GM19324 (cell line): Measurements from ENCODE around the gene KRTAP10-10.
"Not testable (repeated sequence)": the region's sequence is repeated elsewhere in the genome, so short reads cannot be mapped to it uniquely, and the experiment has no call there.

Source experiments
- ATAC-seq: cut with Tn5 transposase; IDR thresholded peaks from one replicate; pipeline ENCODE4 v1.9.1; 2021; ENCODE audit warnings: mild to moderate bottlenecking, moderate library complexity; ENCODE audit not compliant: unreplicated experiment, low FRiP score

KRTAP10-10 gene

DNA sequence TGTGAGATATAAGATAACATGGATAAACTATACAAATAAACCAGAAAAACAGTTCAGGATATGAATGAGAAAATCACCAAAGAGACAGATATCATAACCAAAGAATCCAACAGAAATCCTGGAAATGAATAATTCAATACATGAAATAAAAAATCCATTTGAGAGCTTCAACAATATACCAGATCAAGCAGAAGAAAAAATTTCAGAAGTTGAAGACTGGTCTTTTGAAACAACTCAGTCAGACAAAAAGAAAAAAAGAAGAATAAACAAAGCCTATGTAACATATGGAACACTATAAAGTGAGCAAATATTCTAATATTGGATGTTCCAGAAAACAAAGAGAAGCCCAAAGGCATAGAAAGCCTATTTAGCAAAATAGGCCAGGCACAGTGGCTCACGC lies 34.8 kb downstream of the KRTAP10-10 start:
- no peak for ATAC-seq

DNA sequence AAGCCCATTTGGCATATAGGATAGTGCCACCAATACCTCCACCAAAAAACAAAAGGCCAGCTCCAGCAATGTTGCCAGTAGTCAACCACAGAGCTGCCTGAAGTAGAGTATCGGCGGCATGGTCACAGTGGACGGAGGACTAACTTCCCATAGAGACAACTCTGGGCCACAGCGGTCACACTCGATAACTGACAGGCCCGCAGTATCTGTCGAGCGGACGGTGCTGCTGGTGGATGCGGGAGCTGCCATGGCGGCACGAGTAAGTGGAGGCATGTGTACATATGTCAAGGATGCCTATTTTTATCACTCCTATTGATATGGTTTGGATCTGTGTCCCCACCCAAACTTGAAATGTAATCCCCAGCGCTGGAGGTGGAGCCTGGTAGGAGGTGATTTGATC lies 40.7 kb downstream of the KRTAP10-10 start:
- ATAC-seq: no peak

DNA sequence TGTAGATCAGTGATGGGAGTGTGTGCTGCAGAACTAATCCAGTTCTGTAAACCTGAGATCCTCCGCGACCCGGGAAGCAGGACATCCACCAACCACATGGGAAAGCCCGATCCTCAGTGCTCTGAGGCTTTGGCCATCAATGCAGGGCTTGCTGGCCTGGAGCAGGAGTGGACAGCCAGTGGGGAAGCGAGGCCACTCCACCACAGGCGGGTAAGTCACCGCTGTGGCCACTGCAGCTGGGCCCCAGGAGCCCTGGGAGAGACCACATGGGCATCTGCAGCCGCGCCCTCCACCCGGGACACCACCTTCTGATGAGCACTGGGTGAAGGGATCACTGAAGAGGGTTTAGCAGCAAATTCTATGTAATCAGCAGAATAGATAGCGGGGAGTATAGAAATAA lies 44.0 kb downstream of the KRTAP10-10 start:
- ATAC-seq: no peak

DNA sequence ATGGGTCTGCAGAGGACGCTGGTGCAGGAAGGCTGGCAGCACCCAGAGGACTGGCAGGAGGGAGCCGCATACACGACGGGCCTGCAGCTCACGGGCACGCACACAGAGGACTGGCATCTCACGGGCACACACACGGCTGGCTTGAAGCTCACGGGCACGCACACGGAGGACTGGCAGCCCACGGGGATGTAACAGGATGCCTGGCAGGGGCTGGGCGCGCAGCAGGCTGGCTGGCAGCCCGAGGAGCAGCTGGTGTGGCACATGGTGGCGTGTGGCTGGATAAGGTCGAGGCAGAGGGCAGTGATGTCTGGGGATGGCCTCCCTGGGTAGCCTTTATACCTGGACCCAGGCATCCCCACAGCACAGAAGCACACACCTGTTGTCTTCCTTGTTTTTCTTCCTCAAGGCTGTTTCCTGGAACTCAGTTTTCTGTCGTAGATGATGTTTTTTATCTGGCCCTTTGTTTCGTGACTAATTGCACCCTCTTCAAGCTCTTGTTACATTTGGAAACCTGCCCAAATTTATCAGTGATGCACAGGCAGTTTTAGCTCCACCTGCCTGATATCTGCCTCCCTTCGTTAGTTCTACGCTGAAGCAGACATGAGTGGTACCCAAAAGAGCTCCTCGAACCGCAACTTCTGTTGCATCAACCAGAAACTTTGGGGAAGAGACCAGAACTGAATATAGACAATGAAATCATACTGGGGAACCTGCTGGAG lies 44.9 kb downstream of the KRTAP10-10 start, which contains the start of gene KRTAP12-1:
Gene KRTAP12-1 (minus strand): TSS at position 303 of the 719 bp plus-strand sequence. CDS start 40 bp downstream, at position 263.
- ATAC-seq: no peak

DNA sequence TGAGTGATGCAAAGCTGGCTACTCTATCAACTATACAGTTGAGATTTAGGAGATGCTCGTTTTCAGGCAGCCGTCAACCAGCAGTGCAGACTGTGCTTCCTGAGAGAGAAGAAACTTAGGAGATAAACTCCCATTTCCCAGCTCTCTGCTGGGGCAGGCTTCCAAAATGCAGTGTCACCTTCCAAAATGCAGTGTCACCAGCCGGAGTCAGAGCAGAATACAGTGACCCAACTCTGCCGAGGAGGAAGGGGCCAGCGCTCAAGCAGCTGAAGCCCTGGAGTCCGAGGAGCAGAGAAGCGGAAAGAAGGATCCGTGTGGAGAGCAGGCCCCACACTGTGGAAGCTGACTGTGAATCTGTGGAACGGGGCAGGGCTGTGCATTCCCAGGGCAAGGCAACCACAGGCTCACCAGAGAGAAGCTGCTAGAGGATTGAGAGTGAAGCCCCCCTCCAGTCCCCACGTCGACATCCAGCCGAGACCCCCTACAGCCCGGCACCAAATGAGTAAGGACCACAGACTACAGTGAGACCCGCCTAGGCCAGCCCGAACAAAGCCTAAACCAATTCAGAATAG lies 45.5 kb downstream of the KRTAP10-10 start:
- no peak for ATAC-seq

DNA sequence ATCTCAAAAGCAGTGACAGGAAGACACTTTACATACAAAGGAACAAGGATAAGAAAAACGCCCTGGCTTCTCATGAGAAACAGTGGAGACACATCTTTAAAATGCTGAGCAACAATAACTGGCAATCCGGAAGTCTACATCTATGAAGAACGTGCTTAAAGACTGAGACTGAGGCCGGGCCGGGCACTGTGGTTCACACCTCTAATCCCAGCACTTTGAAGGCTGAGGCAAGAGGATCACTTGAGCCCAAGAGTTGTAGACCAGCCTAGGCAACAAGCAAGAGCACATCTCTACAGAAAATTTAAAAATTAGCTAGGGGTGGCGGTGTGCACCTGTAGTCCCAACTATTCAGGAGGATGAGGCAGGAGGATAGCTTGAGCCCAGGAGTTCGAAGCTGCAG lies 46.9 kb downstream of the KRTAP10-10 start:
- ATAC-seq: no peak

DNA sequence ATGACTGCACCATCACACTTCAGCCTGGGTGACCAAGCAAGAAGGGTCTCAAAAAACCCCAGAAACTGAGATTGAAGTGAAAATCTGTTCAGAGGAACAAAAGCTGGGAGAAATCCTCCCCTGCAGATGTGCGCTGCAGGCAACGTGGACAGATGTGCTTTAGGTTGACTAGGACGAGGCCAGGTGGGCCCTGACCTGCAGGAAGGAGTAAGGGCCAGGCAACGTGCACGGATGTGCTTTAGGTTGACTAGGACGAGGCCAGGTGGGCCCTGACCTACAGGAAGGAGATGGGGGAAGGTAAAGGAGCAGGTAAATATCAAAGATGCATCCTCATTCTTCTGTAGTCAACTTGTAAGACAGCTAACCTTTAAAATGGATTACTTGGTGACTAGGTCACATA lies 47.3 kb downstream of the KRTAP10-10 start:
- ATAC-seq: no peak

DNA sequence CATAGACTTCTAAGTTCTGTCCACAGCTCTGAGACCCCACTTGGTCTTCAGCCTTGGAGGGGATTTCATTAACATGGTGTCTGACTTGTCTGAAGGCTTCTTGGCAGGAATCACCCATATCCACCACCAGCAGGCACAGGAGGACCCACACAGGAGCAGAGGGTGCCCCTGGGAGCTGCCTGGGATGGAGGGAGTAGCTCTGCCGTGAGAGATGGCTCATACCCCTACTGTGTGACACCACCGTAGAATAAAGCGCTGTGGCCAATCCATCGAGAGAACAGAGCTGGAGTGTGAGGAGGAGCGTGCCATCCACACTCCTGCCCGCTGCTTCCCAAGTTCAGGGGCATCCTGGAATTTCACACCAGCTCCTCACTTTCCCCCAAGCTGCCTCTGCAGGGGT lies 47.9 kb downstream of the KRTAP10-10 start:
- ATAC-seq: not testable (repeated sequence)

DNA sequence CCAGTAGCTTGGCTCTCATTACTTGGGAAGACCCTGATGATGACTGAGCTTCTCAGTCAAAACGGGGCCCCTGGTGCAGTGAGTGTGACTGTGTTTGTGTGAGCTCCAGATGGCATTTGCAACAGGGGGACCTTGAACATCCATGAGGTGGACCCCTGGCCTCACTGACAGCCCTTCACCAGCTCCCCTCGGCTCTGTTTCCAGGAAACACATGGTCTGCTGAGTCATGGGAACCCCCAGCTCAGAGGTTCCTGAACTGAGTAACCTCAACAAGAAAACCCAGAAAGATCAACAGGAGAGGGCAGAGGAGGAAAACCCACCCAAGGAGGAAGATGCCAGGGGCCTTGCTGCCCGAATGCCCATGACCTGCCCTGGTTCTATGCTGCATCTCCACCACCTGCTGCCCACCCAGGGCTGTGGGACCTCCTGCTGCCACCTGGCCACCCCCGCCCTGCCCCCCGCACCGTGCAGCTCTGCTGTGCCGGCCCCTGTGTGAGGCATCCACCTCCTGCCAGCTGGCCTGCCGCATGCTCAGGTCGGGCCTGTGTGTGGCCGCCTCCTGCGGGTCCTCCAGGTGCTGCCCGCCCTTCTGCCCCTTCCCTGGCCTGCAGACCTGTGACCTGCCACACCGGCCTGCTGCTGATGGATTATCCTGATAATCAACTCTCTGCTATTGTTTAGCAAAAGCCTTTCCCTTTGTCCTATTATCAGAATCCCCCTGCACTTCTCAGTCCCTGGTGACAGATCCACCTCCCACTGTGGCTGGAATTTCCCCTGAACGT lies 49.0 kb downstream of the KRTAP10-10 start:
- ATAC-seq: no peak

DNA sequence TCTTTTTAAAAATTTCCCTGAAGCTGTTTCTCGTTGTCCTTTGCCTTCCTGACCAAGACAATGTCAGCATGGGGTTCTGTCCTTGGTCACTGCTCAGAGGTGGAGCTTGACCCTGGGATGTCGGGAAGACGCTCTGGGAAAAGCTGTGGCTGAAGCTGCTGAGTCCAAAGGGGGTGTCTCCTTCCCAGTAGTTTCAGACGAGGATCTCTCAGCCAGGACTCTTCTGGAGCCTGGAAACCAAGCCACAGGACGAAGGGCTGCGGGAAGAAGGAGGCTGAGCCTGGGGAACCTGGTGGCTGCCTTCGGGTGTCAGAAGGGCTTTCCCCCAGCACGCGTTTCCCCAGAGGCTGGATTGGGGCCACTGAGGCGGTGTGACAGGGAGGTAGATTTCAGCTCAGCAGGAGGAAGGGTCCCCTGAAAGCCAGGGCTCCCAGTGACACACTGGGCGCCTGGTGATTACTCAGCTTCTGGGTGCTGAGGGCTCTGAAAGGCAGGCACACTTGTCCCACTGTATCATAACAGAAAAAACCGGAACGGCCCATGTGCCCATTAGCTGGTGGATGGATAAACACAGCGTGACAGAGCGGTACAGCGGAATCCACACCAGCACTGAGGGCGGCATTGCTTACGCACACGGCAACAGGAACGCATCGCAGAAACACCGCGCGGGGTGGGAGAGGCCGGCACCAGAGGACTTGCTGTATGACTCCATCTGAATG lies 49.8 kb downstream of the KRTAP10-10 start:
- ATAC-seq: no peak

DNA sequence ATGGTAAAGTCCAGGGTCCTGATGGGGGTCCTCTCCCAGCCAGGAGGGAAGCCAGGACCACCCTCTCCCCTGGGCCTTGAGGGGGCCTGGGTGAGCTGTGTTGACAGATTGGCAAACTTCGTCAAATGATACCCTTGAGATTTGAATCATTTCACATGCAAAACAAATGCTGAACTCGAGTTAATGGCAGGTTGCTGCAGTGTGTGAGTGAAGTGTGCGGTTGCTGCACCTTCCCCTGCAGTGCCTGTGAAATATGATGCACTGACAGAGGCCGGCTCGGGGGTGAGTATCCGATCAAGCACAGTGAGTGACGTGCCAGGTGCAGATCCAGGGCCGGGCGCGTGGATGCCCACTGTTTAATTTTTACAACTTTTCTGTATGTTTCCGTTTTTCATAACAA lies 50.5 kb downstream of the KRTAP10-10 start:
- no peak for ATAC-seq
